Liver (tissue), 9 donors: ENCODE data around the gene SPATS2L. TPM values are rescaled to one million over a fixed set of nuclear protein-coding genes. Genes with fewer than 3 reads are reported as not detected.

Source experiments
- DNase-seq: peaks from one replicate; pipeline ENCODE4 v3.0.0-alpha.2; 2017; ENCODE audit warnings: low spot score
- H3K27ac ChIP-seq, 2 donors: one replicate each; pipeline ENCODE4 v1.7.0; 2013; ENCODE audit warnings: inconsistent platforms in 2 of 2, low read length in 2 of 2, control low read depth in 1 of 2, low read depth in 1 of 2, mild to moderate bottlenecking in 1 of 2
- H3K27me3 ChIP-seq, 4 donors: one replicate each; pipeline versions ENCODE4 v1.6.1 to v1.7.0; 2013; ENCODE audit warnings: low read length in 3 of 4, inconsistent platforms in 1 of 4, mild to moderate bottlenecking in 1 of 4, moderate library complexity in 1 of 4; ENCODE audit not compliant: control insufficient read depth in 4 of 4, insufficient read depth in 4 of 4
- H3K36me3 ChIP-seq, 4 donors: one replicate each; pipeline versions ENCODE4 v1.6.1 to v1.7.0; 2013; ENCODE audit warnings: low read length in 3 of 4, mild to moderate bottlenecking in 3 of 4, low read depth in 1 of 4, moderate library complexity in 1 of 4; ENCODE audit not compliant: control insufficient read depth in 4 of 4, insufficient read depth in 3 of 4
- H3K4me1 ChIP-seq, 4 donors: one replicate each; pipeline versions ENCODE4 v1.6.1 to v1.7.0; 2013; ENCODE audit warnings: low read length in 3 of 4, mild to moderate bottlenecking in 3 of 4, moderate library complexity in 1 of 4; ENCODE audit not compliant: control insufficient read depth in 4 of 4, insufficient read depth in 4 of 4
- H3K4me3 ChIP-seq, 3 donors: one replicate each; pipeline versions ENCODE4 v1.6.1 to v1.7.0; 2013; ENCODE audit warnings: low read length in 3 of 3, control low read depth in 1 of 3, low read depth in 1 of 3, mild to moderate bottlenecking in 1 of 3
- H3K9ac ChIP-seq, 2 donors: one replicate each; pipeline ENCODE4 v1.7.0; 2013; ENCODE audit warnings: low read length in 2 of 2, mild to moderate bottlenecking in 2 of 2, moderate library complexity in 2 of 2, control low read depth in 1 of 2, low read depth in 1 of 2
- H3K9me3 ChIP-seq, 4 donors: one replicate each; pipeline versions ENCODE4 v1.6.1 to v1.7.0; 2013; ENCODE audit warnings: low read length in 3 of 4; ENCODE audit not compliant: control insufficient read depth in 4 of 4
- CTCF ChIP-seq: fragments of 150-350 bp; IDR thresholded peaks from 2 replicates; pipeline ENCODE4 v1.5.1; 2017; ENCODE audit warnings: improper control_type of control experiment, low read depth, low read length; ENCODE audit not compliant: missing input control
- EGR1 ChIP-seq, 2 donors: IDR thresholded peaks; 2 replicates each; pipeline ENCODE4 v1.6.1; 2016 to 2018; ENCODE audit warnings: antibody characterized with exemption in 2 of 2, low read depth in 2 of 2
- GABPA ChIP-seq, 2 donors: IDR thresholded peaks in 1 of 2; conservative IDR thresholded peaks in 1 of 2; 2 replicates each; pipeline ENCODE4 v1.6.1; 2016; ENCODE audit warnings: antibody characterized with exemption in 2 of 2, mild to moderate bottlenecking in 1 of 2, moderate library complexity in 1 of 2
- JUND ChIP-seq, 2 donors: IDR thresholded peaks; 2 replicates each; pipeline ENCODE4 v1.6.1; 2016; ENCODE audit warnings: antibody characterized with exemption in 2 of 2
- MAX ChIP-seq: IDR thresholded peaks from 2 replicates; pipeline ENCODE4 v1.6.1; 2016; ENCODE audit warnings: antibody characterized with exemption
- NR2F2 ChIP-seq: IDR thresholded peaks from 2 replicates; pipeline ENCODE4 v1.6.1; 2016; ENCODE audit warnings: antibody characterized with exemption
- RAD21 ChIP-seq, 2 donors: IDR thresholded peaks; 2 replicates each; pipeline ENCODE4 v1.6.1; 2016; ENCODE audit warnings: antibody characterized with exemption in 2 of 2, mild to moderate bottlenecking in 2 of 2
- REST ChIP-seq: IDR thresholded peaks from 2 replicates; pipeline ENCODE4 v1.6.1; 2016; ENCODE audit warnings: antibody characterized with exemption, mild to moderate bottlenecking
- YY1 ChIP-seq: IDR thresholded peaks from 2 replicates; pipeline ENCODE4 v1.6.1; 2016; ENCODE audit warnings: antibody characterized with exemption, mild to moderate bottlenecking
- WGBS: extraction: QIAGEN DNeasy Blood & Tissue Kit; methylation state at CpG from one replicate; pipeline ENCODE4 v1.1.7; 2013; 5-methylcytosine and 5-hydroxymethylcytosine counted together
- polyA plus RNA-seq, 2 donors: library from polyadenylated mRNA; stranded (reverse) in 1 of 2; unstranded in 1 of 2; fragments of 200-250 nt in 1 of 2; fragments of >200 nt in 1 of 2; fragmentation: Nextera tagmentation in 1 of 2; extraction: Ambion mirVana in 1 of 2; gene quantifications; one replicate each; pipeline versions ENCODE4 v1.2.1 to v1.2.3, GENCODE V29; 2013 to 2015
- total RNA-seq, 2 donors: library from RNA; depleted of rRNA; stranded (reverse); fragments of >200 nt; gene quantifications; one replicate each; pipeline ENCODE4 v1.2.3, GENCODE V29; 2014
- donor health status: healthy.
- donor health status: healthy.
- donor health status: healthy.
- donor health status: healthy.
- donor health status: healthy.

Gene SPATS2L
- total and polyA plus RNA-seq, 4 donors, result 31.4 to 49.9 (median 42.4) TPM

- Histone ChIP-seq H3K9ac (peak overlapping the region in 1 of 2 donors; percentile 48), H3K4me1 (peaks cover 3 to 30% (median 15%) of the 10 kb centered on the region in 4 donors), H3K36me3 (no peaks in the 10 kb centered on the region), H3K27ac (peak overlapping the region; percentile 36 to 53), H3K4me3 (no peak overlapping the region), H3K27me3 (no peaks in the 10 kb centered on the region), H3K9me3 (no peaks in the 10 kb centered on the region)
- 90% methylated on average over 6 of the region's 6 CpGs for WGBS
- no peak for DNase-seq
- TF ChIP-seq YY1 (no peak), REST (peak; percentile 39)
These were observed 76.4 kb downstream of the SPATS2L start for GRCh38 chr2:200382874-200383273.

GRCh38 chr2:200383380-200384110, 77.1 kb downstream of the SPATS2L start:
- Histone ChIP-seq H3K4me3 (no peak overlapping the region), H3K9me3 (no peaks in the 10 kb centered on the region), H3K9ac (peak overlapping the region in 1 of 2 donors; percentile 48), H3K36me3 (peaks cover 0 to 3% (median 0%) of the 10 kb centered on the region in 4 donors), H3K27ac (peak overlapping the region; percentile 53 to 63), H3K27me3 (no peaks in the 10 kb centered on the region), H3K4me1 (peaks cover 2 to 23% (median 10%) of the 10 kb centered on the region in 4 donors)
- 48% methylated on average over 6 of the region's 6 CpGs for WGBS
- no peak for DNase-seq
- no peak for TF ChIP-seq MAX
- peak; percentile 4 to 25 for TF ChIP-seq RAD21 (IDR thresholded peaks at IDR 0.05)
- TF ChIP-seq NR2F2, result peak; percentile 92
- TF ChIP-seq YY1, result peak; percentile 28
- no peak for TF ChIP-seq GABPA (IDR thresholded peaks at IDR 0.05 in 1 of 2, conservative IDR thresholded peaks at IDR 0.05 in 1 of 2)

GRCh38 chr2:200385063-200385635, 78.7 kb downstream of the SPATS2L start:
- H3K9me3 ChIP-seq, result no peaks in the 10 kb centered on the region
- H3K27ac ChIP-seq, result no peak overlapping the region
- 96% methylated on average over 5 of the region's 5 CpGs for WGBS
- no peak overlapping the region for H3K9ac ChIP-seq
- peaks cover 1 to 14% (median 10%) of the 10 kb centered on the region in 4 donors for H3K36me3 ChIP-seq
- H3K4me3 ChIP-seq, result no peak overlapping the region
- no peaks in the 10 kb centered on the region for H3K27me3 ChIP-seq
- peaks cover 2 to 13% (median 5%) of the 10 kb centered on the region in 4 donors for H3K4me1 ChIP-seq
- TF ChIP-seq YY1 (no peak), REST (no peak), GABPA (IDR thresholded peaks at IDR 0.05 in 1 of 2, conservative IDR thresholded peaks at IDR 0.05 in 1 of 2) (no peak), JUND (IDR thresholded peaks at IDR 0.05) (no peak), EGR1 (IDR thresholded peaks at IDR 0.05; ENCODE audit: low read depth in 2 of 2) (no peak), CTCF (no peak), RAD21 (IDR thresholded peaks at IDR 0.05) (no peak), NR2F2 (no peak)
- DNase-seq, result no peak
